Esophagus muscularis mucosa (tissue), 3 donors: ENCODE data around the gene HMGA1.

Source experiments
- CTCF ChIP-seq, 3 experiments: fragments of 200-600 bp in 2 of 3; fragments of 450-650 bp in 1 of 3; sonication (generic) in 2 of 3; IDR thresholded peaks; one replicate each; pipeline ENCODE4 v1.5.1; 2017 to 2019; ENCODE audit warnings: antibody characterized with exemption in 3 of 3, mild to moderate bottlenecking in 2 of 3, moderate library complexity in 1 of 3
- POLR2A ChIP-seq: fragments of 450-650 bp; IDR thresholded peaks from one replicate; pipeline ENCODE4 v1.6.1; 2017; ENCODE audit warnings: antibody characterized with exemption, moderate library complexity, mild to moderate bottlenecking, low read depth

GRCh38 chr6:34229877-34230276 is 6.8 kb upstream of the HMGA1 start:
- TF ChIP-seq CTCF (IDR thresholded peaks at IDR 0.05) (no peak), POLR2A (no peak)
